ENCODE measurements around the gene CYYR1. TPM values are rescaled to one million over a fixed set of nuclear protein-coding genes. Genes with fewer than 3 reads are reported as not detected.

Gene CYYR1
- total RNA-seq, 1 experiment from 2014 or later: not detected

GRCh38 chr21:26449161-26449560 is 123.9 kb downstream of the CYYR1 start:
- CTCF ChIA-PET: no interaction called here
- BruUV-seq (replicated peaks): no TSS peak
- Mint-ChIP-seq H3K4me1 (ENCODE audit: low read depth, unreplicated experiment) (no peaks in the 10 kb centered on the region), H3K27ac (ENCODE audit: unreplicated experiment) (no peak overlapping the region), H3K27me3 (ENCODE audit: unreplicated experiment) (no peaks in the 10 kb centered on the region), H3K36me3 (ENCODE audit: insufficient read depth, unreplicated experiment) (peaks cover 3% of the 10 kb centered on the region), H3K4me3 (ENCODE audit: low read depth, unreplicated experiment) (no peak overlapping the region), H3K9me3 (ENCODE audit: low read depth, unreplicated experiment) (no peaks in the 10 kb centered on the region)
- TF ChIP-seq, protein P1, sequence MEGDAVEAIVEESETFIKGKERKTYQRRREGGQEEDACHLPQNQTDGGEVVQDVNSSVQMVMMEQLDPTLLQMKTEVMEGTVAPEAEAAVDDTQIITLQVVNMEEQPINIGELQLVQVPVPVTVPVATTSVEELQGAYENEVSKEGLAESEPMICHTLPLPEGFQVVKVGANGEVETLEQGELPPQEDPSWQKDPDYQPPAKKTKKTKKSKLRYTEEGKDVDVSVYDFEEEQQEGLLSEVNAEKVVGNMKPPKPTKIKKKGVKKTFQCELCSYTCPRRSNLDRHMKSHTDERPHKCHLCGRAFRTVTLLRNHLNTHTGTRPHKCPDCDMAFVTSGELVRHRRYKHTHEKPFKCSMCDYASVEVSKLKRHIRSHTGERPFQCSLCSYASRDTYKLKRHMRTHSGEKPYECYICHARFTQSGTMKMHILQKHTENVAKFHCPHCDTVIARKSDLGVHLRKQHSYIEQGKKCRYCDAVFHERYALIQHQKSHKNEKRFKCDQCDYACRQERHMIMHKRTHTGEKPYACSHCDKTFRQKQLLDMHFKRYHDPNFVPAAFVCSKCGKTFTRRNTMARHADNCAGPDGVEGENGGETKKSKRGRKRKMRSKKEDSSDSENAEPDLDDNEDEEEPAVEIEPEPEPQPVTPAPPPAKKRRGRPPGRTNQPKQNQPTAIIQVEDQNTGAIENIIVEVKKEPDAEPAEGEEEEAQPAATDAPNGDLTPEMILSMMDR (IDR thresholded peaks at IDR 0.05; ENCODE audit: unreplicated experiment): no peak
- intact Hi-C loops (cut with micrococcal nuclease; ENCODE audit: unreplicated experiment): no loop called here
- DNase-seq: no peak

- Mint-ChIP-seq H3K4me3 (ENCODE audit: low read depth, unreplicated experiment) (no peak overlapping the region), H3K36me3 (ENCODE audit: insufficient read depth, unreplicated experiment) (peaks cover 3% of the 10 kb centered on the region), H3K9me3 (ENCODE audit: low read depth, unreplicated experiment) (no peaks in the 10 kb centered on the region), H3K4me1 (ENCODE audit: low read depth, unreplicated experiment) (no peaks in the 10 kb centered on the region), H3K27me3 (ENCODE audit: unreplicated experiment) (no peaks in the 10 kb centered on the region), H3K27ac (ENCODE audit: unreplicated experiment) (no peak overlapping the region)
- DNase-seq: no peak
- intact Hi-C loops (cut with micrococcal nuclease; ENCODE audit: unreplicated experiment): no loop called here
- TF ChIP-seq, protein P1 (IDR thresholded peaks at IDR 0.05; ENCODE audit: unreplicated experiment): no peak
- BruUV-seq (replicated peaks): no TSS peak
- CTCF ChIA-PET: no interaction called here
These were observed 124.3 kb downstream of the CYYR1 start for GRCh38 chr21:26448751-26449150.

DNA sequence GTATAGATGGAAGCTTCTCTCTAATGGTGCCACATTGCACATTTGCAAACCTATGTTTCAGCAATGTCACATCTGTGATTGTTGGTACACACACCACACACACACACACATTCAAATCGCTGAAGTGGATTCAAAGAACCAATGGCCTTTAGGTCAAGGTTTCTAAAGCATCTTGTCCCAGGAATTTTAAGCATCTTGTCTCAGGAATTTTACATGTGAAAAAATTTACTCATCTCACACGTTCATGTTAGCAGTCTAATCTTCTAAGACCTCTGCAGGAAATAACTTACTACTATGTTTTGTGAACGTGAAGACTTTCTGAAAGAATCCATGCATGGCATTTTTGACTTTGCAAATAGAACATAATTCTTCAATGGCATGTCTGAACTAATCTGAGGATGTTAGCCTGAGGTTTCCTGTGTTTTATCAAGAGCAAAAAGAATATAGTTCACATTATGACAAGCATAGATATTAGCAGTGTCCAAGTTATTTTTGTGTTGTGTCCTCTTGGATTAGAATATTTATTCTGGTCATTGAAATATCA is 125.1 kb downstream of the CYYR1 start:
- Mint-ChIP-seq H3K4me3 (ENCODE audit: low read depth, unreplicated experiment) (no peak overlapping the region), H3K27me3 (ENCODE audit: unreplicated experiment) (no peaks in the 10 kb centered on the region), H3K27ac (ENCODE audit: unreplicated experiment) (no peak overlapping the region), H3K9me3 (ENCODE audit: low read depth, unreplicated experiment) (no peaks in the 10 kb centered on the region), H3K4me1 (ENCODE audit: low read depth, unreplicated experiment) (no peaks in the 10 kb centered on the region), H3K36me3 (ENCODE audit: insufficient read depth, unreplicated experiment) (peaks cover 3% of the 10 kb centered on the region)
- intact Hi-C loops (cut with micrococcal nuclease; ENCODE audit: unreplicated experiment): no loop called here
- CTCF ChIA-PET: no interaction called here
- TF ChIP-seq, protein P1 (IDR thresholded peaks at IDR 0.05; ENCODE audit: unreplicated experiment): no peak
- no TSS peak for BruUV-seq (replicated peaks)
- no peak for DNase-seq

- Mint-ChIP-seq H3K27ac (ENCODE audit: unreplicated experiment) (no peak overlapping the region), H3K27me3 (ENCODE audit: unreplicated experiment) (no peaks in the 10 kb centered on the region), H3K9me3 (ENCODE audit: low read depth, unreplicated experiment) (no peaks in the 10 kb centered on the region), H3K4me1 (ENCODE audit: low read depth, unreplicated experiment) (no peaks in the 10 kb centered on the region), H3K36me3 (ENCODE audit: insufficient read depth, unreplicated experiment) (peaks cover 3% of the 10 kb centered on the region), H3K4me3 (ENCODE audit: low read depth, unreplicated experiment) (no peak overlapping the region)
- CTCF ChIA-PET: interaction anchor here (1.2 kb wide), 1 partner anchor 12 kb away, joined by 3 read pairs; no protein-coding TSS in a partner anchor
- BruUV-seq (replicated peaks): no TSS peak
- intact Hi-C loops (cut with micrococcal nuclease; ENCODE audit: unreplicated experiment): no loop called here
- no peak for DNase-seq
- TF ChIP-seq, protein P1 (IDR thresholded peaks at IDR 0.05; ENCODE audit: unreplicated experiment): no peak
These were observed 127.6 kb downstream of the CYYR1 start for GRCh38 chr21:26445440-26445839.

Data from Calu3 (cell line).